Heart left ventricle (tissue), 13 donors: ENCODE data around the gene CAPZA1.

Source experiments
- POLR2A ChIP-seq, 2 donors: fragments of 450-650 bp; IDR thresholded peaks; one replicate each; pipeline ENCODE4 v1.6.1; 2017; ENCODE audit warnings: antibody characterized with exemption in 2 of 2, mild to moderate bottlenecking in 2 of 2, moderate library complexity in 2 of 2
- TF ChIP-seq, protein P1 (sequence below), 12 donors: fragments of 200-600 bp; sonication (generic) in 4 of 12; IDR thresholded peaks; one replicate each; pipeline versions ENCODE4 v1.5.0 to v1.8.0; 2018 to 2022; ENCODE audit warnings: antibody characterized with exemption in 12 of 12, mild to moderate bottlenecking in 5 of 12
- donor health status: ischemic (EF 13 %, LVEDD 7.1; RV severe dilation, severe dysfunction).
- donor health status: DM: no; HTN: yes; CAD: no.
- donor health status: DM: no; HTN: no; CAD: no.
- donor health status: ischemic (EF 25% LVEDD 6.9; RV normal size, moderate dysfunction).
- donor health status: ischemic (EF 25% LVEDD 5.7; RV mildly dilated, moderate dysfunction).
- donor health status: ischemic (EF 35%, LVEDD 5.7; RV mildly dilated, moderate dysfunction).
- donor health status: nonischemic (EF 11% LVEDD 7.7; RV severe dilation, severe dysfunction).
- donor health status: DM: yes; HTN: yes; CAD: no.
- donor health status: PGD.
- donor health status: ischemic (EF 29% LVEDD 5.4; RV normal size, mild dysfunction).
- donor health status: nonischemic (EF 23%, LVEDD 6.1; RV moderate dilation, normal function).

DNA sequence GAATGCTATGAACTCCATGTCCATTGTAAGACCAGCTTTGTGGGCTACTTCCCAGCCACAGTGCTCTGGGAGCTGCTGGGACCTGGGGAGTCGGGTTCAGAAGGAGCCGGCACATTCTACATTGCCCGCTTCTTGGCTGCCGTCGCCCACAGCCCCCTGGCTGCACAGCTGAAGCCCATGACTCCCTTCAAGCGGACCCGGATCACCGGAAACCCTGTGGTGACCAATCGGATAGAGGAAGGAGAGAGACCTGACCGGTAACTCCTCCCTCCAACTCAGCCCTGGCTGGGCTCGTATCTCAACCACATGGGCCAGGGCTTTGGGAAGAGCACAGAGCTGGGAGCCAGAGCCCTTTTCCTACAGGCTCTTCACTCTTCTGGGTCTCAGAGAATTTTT is 70.2 kb downstream of the CAPZA1 start:
- TF ChIP-seq, protein P1, sequence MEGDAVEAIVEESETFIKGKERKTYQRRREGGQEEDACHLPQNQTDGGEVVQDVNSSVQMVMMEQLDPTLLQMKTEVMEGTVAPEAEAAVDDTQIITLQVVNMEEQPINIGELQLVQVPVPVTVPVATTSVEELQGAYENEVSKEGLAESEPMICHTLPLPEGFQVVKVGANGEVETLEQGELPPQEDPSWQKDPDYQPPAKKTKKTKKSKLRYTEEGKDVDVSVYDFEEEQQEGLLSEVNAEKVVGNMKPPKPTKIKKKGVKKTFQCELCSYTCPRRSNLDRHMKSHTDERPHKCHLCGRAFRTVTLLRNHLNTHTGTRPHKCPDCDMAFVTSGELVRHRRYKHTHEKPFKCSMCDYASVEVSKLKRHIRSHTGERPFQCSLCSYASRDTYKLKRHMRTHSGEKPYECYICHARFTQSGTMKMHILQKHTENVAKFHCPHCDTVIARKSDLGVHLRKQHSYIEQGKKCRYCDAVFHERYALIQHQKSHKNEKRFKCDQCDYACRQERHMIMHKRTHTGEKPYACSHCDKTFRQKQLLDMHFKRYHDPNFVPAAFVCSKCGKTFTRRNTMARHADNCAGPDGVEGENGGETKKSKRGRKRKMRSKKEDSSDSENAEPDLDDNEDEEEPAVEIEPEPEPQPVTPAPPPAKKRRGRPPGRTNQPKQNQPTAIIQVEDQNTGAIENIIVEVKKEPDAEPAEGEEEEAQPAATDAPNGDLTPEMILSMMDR (IDR thresholded peaks at IDR 0.05), result no peak
- TF ChIP-seq POLR2A (IDR thresholded peaks at IDR 0.05), result no peak
